Gastrocnemius medialis (tissue), 4 donors: Measurements from ENCODE around the gene ZNF407.

Experiments used
- CTCF ChIP-seq, 5 experiments: fragments of 450-650 bp in 3 of 5; fragments of 200-600 bp in 2 of 5; sonication (generic) in 2 of 5; IDR thresholded peaks in 4 of 5; conservative IDR thresholded peaks in 1 of 5; 1 replicate in 4 of 5; 2 replicates in 1 of 5; pipeline ENCODE4 v1.5.1; 2016 to 2019; ENCODE audit warnings: antibody characterized with exemption in 5 of 5, mild to moderate bottlenecking in 3 of 5, moderate library complexity in 3 of 5
- POLR2A ChIP-seq, 2 donors: fragments of 450-650 bp; IDR thresholded peaks; one replicate each; pipeline ENCODE4 v1.6.1; 2017; ENCODE audit warnings: antibody characterized with exemption in 2 of 2, mild to moderate bottlenecking in 2 of 2, moderate library complexity in 2 of 2

- no peak for TF ChIP-seq CTCF (IDR thresholded peaks at IDR 0.05 in 4 of 5, conservative IDR thresholded peaks at IDR 0.05 in 1 of 5)
- TF ChIP-seq POLR2A (IDR thresholded peaks at IDR 0.05): no peak
These were observed 276.0 kb downstream of the ZNF407 start for GRCh38 chr18:74873629-74874028.
